ENCODE data around the gene TLL1. TPM values are rescaled to one million over a fixed set of nuclear protein-coding genes. Genes with fewer than 3 reads are reported as not detected.

TLL1 gene
- polyA plus RNA-seq, 2 of the 4 experiments (the other 2 are of a cell fraction), result 0.01 to 0.13 TPM

DNA sequence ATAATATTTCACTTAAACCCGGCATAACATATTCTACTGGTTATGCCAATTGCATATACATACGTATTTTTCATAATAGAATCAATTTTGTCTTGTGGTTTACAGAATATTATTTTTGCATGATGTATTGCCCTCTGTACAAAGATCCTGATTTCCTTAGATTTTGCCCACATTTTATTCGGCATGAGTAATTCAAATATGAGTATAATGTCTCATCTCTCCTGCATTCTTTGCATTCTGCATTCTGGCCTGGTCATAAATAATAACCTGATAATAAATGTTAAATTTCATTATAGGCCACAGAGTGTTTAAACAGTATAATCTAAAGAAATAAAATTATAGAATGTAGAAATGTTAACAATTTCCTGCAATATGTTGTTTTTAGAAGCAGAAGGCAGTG is 205.3 kb downstream of the TLL1 start:
- no peak for FAIRE-seq
- 44% methylated on average over 3 of the region's 3 CpGs for WGBS (ENCODE audit: missing lambda C conversion rate)
- ChIA-PET POLR2A (interaction anchor here (0.6 kb wide), 1 partner anchor 9 kb away, joined by 3 read pairs; no protein-coding TSS in a partner anchor), CTCF (interaction anchor here (1.1 kb wide), 1 partner anchor 13 kb away, joined by 4 read pairs; no protein-coding TSS in a partner anchor)
- H3K4me3 ChIP-seq, result no peak overlapping the region
- no peak for ATAC-seq
- TF ChIP-seq FOSB (CRISPR knock-in tag; IDR thresholded peaks at IDR 0.05), result no peak
- no peak for TF ChIP-seq TP53 (CRISPR knock-in tag; IDR thresholded peaks at IDR 0.05)
- TF ChIP-seq CEBPB (IDR thresholded peaks at IDR 0.05), result no peak
- TF ChIP-seq EHMT2 (IDR thresholded peaks at IDR 0.05; ENCODE audit: low read depth), result no peak
- TF ChIP-seq, protein P1, sequence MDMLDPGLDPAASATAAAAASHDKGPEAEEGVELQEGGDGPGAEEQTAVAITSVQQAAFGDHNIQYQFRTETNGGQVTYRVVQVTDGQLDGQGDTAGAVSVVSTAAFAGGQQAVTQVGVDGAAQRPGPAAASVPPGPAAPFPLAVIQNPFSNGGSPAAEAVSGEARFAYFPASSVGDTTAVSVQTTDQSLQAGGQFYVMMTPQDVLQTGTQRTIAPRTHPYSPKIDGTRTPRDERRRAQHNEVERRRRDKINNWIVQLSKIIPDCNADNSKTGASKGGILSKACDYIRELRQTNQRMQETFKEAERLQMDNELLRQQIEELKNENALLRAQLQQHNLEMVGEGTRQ (IDR thresholded peaks at IDR 0.05), result no peak
- no peak for TF ChIP-seq CHD2 (IDR thresholded peaks at IDR 0.05; ENCODE audit: low read length, partially characterized antibody)
- no peak for TF ChIP-seq RARB (CRISPR knock-in tag; IDR thresholded peaks at IDR 0.05)
- no peak for TF ChIP-seq HDAC2 (IDR thresholded peaks at IDR 0.05)
- TF ChIP-seq, protein P2, sequence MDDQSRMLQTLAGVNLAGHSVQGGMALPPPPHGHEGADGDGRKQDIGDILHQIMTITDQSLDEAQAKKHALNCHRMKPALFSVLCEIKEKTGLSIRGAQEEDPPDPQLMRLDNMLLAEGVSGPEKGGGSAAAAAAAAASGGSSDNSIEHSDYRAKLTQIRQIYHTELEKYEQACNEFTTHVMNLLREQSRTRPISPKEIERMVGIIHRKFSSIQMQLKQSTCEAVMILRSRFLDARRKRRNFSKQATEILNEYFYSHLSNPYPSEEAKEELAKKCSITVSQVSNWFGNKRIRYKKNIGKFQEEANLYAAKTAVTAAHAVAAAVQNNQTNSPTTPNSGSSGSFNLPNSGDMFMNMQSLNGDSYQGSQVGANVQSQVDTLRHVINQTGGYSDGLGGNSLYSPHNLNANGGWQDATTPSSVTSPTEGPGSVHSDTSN (IDR thresholded peaks at IDR 0.05), result no peak
- no peak for TF ChIP-seq JUNB (IDR thresholded peaks at IDR 0.05)
- TF ChIP-seq RCOR1 (IDR thresholded peaks at IDR 0.05; ENCODE audit: low read depth, low read length), result no peak
- no peak for TF ChIP-seq HOXA7 (CRISPR knock-in tag; IDR thresholded peaks at IDR 0.05)
- TF ChIP-seq, protein P3, sequence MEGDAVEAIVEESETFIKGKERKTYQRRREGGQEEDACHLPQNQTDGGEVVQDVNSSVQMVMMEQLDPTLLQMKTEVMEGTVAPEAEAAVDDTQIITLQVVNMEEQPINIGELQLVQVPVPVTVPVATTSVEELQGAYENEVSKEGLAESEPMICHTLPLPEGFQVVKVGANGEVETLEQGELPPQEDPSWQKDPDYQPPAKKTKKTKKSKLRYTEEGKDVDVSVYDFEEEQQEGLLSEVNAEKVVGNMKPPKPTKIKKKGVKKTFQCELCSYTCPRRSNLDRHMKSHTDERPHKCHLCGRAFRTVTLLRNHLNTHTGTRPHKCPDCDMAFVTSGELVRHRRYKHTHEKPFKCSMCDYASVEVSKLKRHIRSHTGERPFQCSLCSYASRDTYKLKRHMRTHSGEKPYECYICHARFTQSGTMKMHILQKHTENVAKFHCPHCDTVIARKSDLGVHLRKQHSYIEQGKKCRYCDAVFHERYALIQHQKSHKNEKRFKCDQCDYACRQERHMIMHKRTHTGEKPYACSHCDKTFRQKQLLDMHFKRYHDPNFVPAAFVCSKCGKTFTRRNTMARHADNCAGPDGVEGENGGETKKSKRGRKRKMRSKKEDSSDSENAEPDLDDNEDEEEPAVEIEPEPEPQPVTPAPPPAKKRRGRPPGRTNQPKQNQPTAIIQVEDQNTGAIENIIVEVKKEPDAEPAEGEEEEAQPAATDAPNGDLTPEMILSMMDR (IDR thresholded peaks at IDR 0.05), result no peak
- TF ChIP-seq RFX5 (IDR thresholded peaks at IDR 0.05), result no peak
- no peak for TF ChIP-seq NFE2L2 (conservative IDR thresholded peaks at IDR 0.05; ENCODE audit: low read length)
- no peak for TF ChIP-seq CHD4 (IDR thresholded peaks at IDR 0.05; ENCODE audit: borderline replicate concordance)
- TF ChIP-seq, protein P4, sequence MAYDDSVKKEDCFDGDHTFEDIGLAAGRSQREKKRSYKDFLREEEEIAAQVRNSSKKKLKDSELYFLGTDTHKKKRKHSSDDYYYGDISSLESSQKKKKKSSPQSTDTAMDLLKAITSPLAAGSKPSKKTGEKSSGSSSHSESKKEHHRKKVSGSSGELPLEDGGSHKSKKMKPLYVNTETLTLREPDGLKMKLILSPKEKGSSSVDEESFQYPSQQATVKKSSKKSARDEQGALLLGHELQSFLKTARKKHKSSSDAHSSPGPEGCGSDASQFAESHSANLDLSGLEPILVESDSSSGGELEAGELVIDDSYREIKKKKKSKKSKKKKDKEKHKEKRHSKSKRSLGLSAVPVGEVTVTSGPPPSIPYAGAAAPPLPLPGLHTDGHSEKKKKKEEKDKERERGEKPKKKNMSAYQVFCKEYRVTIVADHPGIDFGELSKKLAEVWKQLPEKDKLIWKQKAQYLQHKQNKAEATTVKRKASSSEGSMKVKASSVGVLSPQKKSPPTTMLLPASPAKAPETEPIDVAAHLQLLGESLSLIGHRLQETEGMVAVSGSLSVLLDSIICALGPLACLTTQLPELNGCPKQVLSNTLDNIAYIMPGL (CRISPR knock-in tag; IDR thresholded peaks at IDR 0.05; ENCODE audit: borderline replicate concordance), result no peak
- no peak for TF ChIP-seq HEYL (CRISPR knock-in tag; IDR thresholded peaks at IDR 0.05)
- TF ChIP-seq FOSL2 (IDR thresholded peaks at IDR 0.05), result no peak
- TF ChIP-seq FOSL2 (CRISPR knock-in tag; IDR thresholded peaks at IDR 0.05), result no peak
- no peak overlapping the region for H3K4me2 ChIP-seq
- DNase-seq (ENCODE audit: low read depth in 1 of 2, low spot score in 1 of 2), result no peak
- H3K27ac ChIP-seq, result no peak overlapping the region
- H3K4me1 ChIP-seq, result no peaks in the 10 kb centered on the region
- H3K9me3 ChIP-seq, result no peaks in the 10 kb centered on the region

DNA sequence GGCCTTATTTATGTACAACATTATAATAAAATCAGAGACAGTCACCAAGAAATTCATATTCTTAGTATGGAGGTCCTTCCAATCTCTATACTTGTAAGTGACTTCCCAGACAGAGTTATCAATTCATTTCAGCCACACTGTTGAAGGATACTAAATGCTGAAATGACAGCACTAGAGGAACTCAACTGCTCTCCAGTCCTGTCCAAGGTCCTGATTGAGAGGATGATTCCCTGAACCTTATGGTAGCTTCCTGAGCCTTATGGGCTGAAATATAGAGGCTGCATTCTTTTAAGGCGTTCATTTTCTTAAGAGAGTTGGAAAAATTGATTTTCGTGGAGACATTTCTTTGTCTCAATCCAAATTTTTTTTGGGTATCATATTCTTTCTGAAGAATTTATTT is 205.9 kb downstream of the TLL1 start:
- FAIRE-seq (no peak), DNase-seq (ENCODE audit: low read depth in 1 of 2, low spot score in 1 of 2) (no peak), ATAC-seq (no peak)
- H3K9me3 ChIP-seq, result no peaks in the 10 kb centered on the region
- H3K27ac ChIP-seq, result no peak overlapping the region
- H3K4me3 ChIP-seq, result no peak overlapping the region
- CTCF ChIA-PET, result interaction anchor here (1.1 kb wide), 1 partner anchor 12 kb away, joined by 4 read pairs; no protein-coding TSS in a partner anchor
- TF ChIP-seq, protein P5, sequence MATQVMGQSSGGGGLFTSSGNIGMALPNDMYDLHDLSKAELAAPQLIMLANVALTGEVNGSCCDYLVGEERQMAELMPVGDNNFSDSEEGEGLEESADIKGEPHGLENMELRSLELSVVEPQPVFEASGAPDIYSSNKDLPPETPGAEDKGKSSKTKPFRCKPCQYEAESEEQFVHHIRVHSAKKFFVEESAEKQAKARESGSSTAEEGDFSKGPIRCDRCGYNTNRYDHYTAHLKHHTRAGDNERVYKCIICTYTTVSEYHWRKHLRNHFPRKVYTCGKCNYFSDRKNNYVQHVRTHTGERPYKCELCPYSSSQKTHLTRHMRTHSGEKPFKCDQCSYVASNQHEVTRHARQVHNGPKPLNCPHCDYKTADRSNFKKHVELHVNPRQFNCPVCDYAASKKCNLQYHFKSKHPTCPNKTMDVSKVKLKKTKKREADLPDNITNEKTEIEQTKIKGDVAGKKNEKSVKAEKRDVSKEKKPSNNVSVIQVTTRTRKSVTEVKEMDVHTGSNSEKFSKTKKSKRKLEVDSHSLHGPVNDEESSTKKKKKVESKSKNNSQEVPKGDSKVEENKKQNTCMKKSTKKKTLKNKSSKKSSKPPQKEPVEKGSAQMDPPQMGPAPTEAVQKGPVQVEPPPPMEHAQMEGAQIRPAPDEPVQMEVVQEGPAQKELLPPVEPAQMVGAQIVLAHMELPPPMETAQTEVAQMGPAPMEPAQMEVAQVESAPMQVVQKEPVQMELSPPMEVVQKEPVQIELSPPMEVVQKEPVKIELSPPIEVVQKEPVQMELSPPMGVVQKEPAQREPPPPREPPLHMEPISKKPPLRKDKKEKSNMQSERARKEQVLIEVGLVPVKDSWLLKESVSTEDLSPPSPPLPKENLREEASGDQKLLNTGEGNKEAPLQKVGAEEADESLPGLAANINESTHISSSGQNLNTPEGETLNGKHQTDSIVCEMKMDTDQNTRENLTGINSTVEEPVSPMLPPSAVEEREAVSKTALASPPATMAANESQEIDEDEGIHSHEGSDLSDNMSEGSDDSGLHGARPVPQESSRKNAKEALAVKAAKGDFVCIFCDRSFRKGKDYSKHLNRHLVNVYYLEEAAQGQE (IDR thresholded peaks at IDR 0.05), result peak; percentile 67; the same call in 1 of the 2 replicates
- no peak for TF ChIP-seq RFX5 (IDR thresholded peaks at IDR 0.05)
- WGBS (ENCODE audit: missing lambda C conversion rate), result 7% methylated on average over 2 of the region's 2 CpGs
- H3K4me1 ChIP-seq, result no peaks in the 10 kb centered on the region
- POLR2A ChIA-PET, result interaction anchor here (0.6 kb wide), 1 partner anchor 9 kb away, joined by 3 read pairs; no protein-coding TSS in a partner anchor
- H3K4me2 ChIP-seq, result no peak overlapping the region

Data from A549 (cell line).